GM12873 (cell line): ENCODE results near the gene SIL1.

Experiments
- CTCF ChIP-seq: IDR thresholded peaks from 2 replicates; pipeline ENCODE4 v1.5.1; 2012; ENCODE audit warnings: low read depth, mild to moderate bottlenecking, moderate library complexity, low read length, control low read depth; ENCODE audit not compliant: insufficient read depth; ENCODE audit errors: missing control alignments

Gene SIL1

GRCh38 chr5:139186261-139186660 is 11.9 kb downstream of the SIL1 start:
- TF ChIP-seq CTCF, result no peak

GRCh38 chr5:139185589-139185988 is 12.6 kb downstream of the SIL1 start:
- TF ChIP-seq CTCF, result no peak

GRCh38 chr5:139183502-139183901 is 14.7 kb downstream of the SIL1 start:
- TF ChIP-seq CTCF, result no peak

GRCh38 chr5:139182528-139183296 is 15.5 kb downstream of the SIL1 start:
- no peak for TF ChIP-seq CTCF

- no peak for TF ChIP-seq CTCF
These were observed 16.2 kb downstream of the SIL1 start for GRCh38 chr5:139181835-139182452.

- TF ChIP-seq CTCF, result no peak
These were observed 16.8 kb downstream of the SIL1 start for GRCh38 chr5:139181322-139181730.

- no peak for TF ChIP-seq CTCF
These were observed 17.3 kb downstream of the SIL1 start for GRCh38 chr5:139180850-139181249.
